OCI-LY7 (cell line): ENCODE measurements around the gene SP5. TPM values are rescaled to one million over a fixed set of nuclear protein-coding genes. Genes with fewer than 3 reads are reported as not detected.
"Not testable (repeated sequence)": the region's sequence is repeated elsewhere in the genome, so short reads cannot be mapped to it uniquely, and the experiment has no call there.

Experiments used
- BruUV-seq: library from RNA; stranded (reverse); fragments of 400-500 nt; replicated peaks from 2 replicates; lab custom pipeline; 2021; lab: Mats Ljungman, UMichigan
- CTCF ChIA-PET: fragments of 300-600 bp; sonication (Branson Sonifier 250); formaldehyde crosslinking; loops from one replicate; lab custom pipeline; 2022; ENCODE audit warnings: antibody characterized with exemption; ENCODE audit not compliant: unreplicated experiment; lab: Charles Lee
- POLR2A ChIA-PET: fragments of 300-600 bp; sonication (Branson Sonifier 250); formaldehyde crosslinking; loops from one replicate; lab custom pipeline; 2022; ENCODE audit warnings: antibody characterized with exemption; lab: Charles Lee
- DNase-seq: peaks from one replicate; pipeline ENCODE4 v3.0.0-alpha.2; 2015; ENCODE audit warnings: low spot score
- H2AFZ ChIP-seq: fragments of 200-600 bp; sonication (generic), shearing (Covaris generic); 2 replicates; pipeline ENCODE4 v1.6.1; 2014; ENCODE audit warnings: mild to moderate bottlenecking, antibody characterized with exemption, low read length, moderate library complexity
- H3K27ac ChIP-seq: fragments of 200-600 bp; sonication (generic); 2 replicates; pipeline ENCODE4 v1.5.1; 2014; ENCODE audit warnings: mixed run types, low read depth, mild to moderate bottlenecking, moderate library complexity, low read length, inconsistent platforms; ENCODE audit not compliant: poor library complexity, severe bottlenecking
- H3K36me3 ChIP-seq: fragments of 200-600 bp; sonication (generic); 2 replicates; pipeline ENCODE4 v1.6.1; 2014; ENCODE audit warnings: mild to moderate bottlenecking, antibody characterized with exemption, low read length, moderate library complexity, mixed read lengths; ENCODE audit not compliant: insufficient read depth
- H3K4me1 ChIP-seq: fragments of 200-600 bp; sonication (generic); 2 replicates; pipeline ENCODE4 v1.5.1; 2014; ENCODE audit warnings: mild to moderate bottlenecking, low read length; ENCODE audit not compliant: insufficient read depth, poor library complexity, severe bottlenecking
- H3K4me2 ChIP-seq: fragments of 200-600 bp; sonication (generic); 2 replicates; pipeline ENCODE4 v1.6.1; 2014; ENCODE audit warnings: mild to moderate bottlenecking, low read length
- H3K4me3 ChIP-seq: fragments of 200-600 bp; sonication (generic); 2 replicates; pipeline ENCODE4 v1.5.1; 2014; ENCODE audit warnings: mild to moderate bottlenecking, low read depth, low read length; ENCODE audit not compliant: poor library complexity, severe bottlenecking
- H3K79me2 ChIP-seq: fragments of 200-600 bp; sonication (generic); 2 replicates; pipeline ENCODE4 v1.6.1; 2016; ENCODE audit warnings: low read depth, mild to moderate bottlenecking, low read length, moderate library complexity, mixed read lengths; ENCODE audit not compliant: insufficient read depth
- H3K9me2 ChIP-seq: fragments of 200-600 bp; sonication (generic); 2 replicates; pipeline ENCODE4 v1.6.1; 2016; ENCODE audit warnings: mild to moderate bottlenecking, low read length, mixed read lengths; ENCODE audit not compliant: insufficient read depth
- H3K9me3 ChIP-seq: fragments of 200-600 bp; sonication (generic); 2 replicates; pipeline ENCODE4 v1.6.1; 2014; ENCODE audit warnings: mild to moderate bottlenecking, mixed run types, low read length, mixed read lengths
- H4K20me1 ChIP-seq: fragments of 200-600 bp; sonication (generic); 2 replicates; pipeline ENCODE4 v1.6.1; 2014; ENCODE audit warnings: mild to moderate bottlenecking, antibody characterized with exemption, low read length, moderate library complexity, mixed read lengths; ENCODE audit not compliant: insufficient read depth
- EZH2phosphoT487 ChIP-seq: fragments of 200-600 bp; sonication (generic); IDR thresholded peaks from 2 replicates; pipeline ENCODE4 v1.6.1; 2018; ENCODE audit warnings: low read depth, borderline replicate concordance, mild to moderate bottlenecking, mixed run types, antibody characterized with exemption, low read length, moderate library complexity, mixed read lengths
- intact Hi-C: fragments of 100-400 bp; cut with micrococcal nuclease; formaldehyde crosslinking; loops from one replicate; pipeline ENCODE4 v1.10.0; 2022; ENCODE audit not compliant: unreplicated experiment
- total RNA-seq, 2 experiments: library from RNA; depleted of rRNA in 1 of 2; stranded (reverse); fragments of >200 nt in 1 of 2; shearing (Covaris generic) in 1 of 2; gene quantifications; 2 replicates each; pipeline ENCODE4 v1.2.3, GENCODE V29; 2014 to 2022
- TF ChIP-seq, protein P1 (sequence below): fragments of 200-600 bp; sonication (generic); conservative IDR thresholded peaks from 2 replicates; pipeline ENCODE4 v1.5.1; 2014; ENCODE audit warnings: mild to moderate bottlenecking, antibody characterized with exemption, low read length, moderate library complexity, mixed read lengths

The SP5 gene
- total RNA-seq, 2 experiments from 2014 or later = not detected

- no TSS peak for BruUV-seq
- intact Hi-C loops = no loop called here
- Histone ChIP-seq H2AFZ (no peak overlapping the region), H3K36me3 (no peaks in the 10 kb centered on the region), H3K4me3 (no peak overlapping the region), H4K20me1 (no peaks in the 10 kb centered on the region), H3K79me2 (no peaks in the 10 kb centered on the region), H3K4me1 (no peaks in the 10 kb centered on the region), H3K9me3 (no peaks in the 10 kb centered on the region), H3K9me2 (no peaks in the 10 kb centered on the region), H3K4me2 (no peak overlapping the region), H3K27ac (no peak overlapping the region)
- ChIA-PET POLR2A (interaction anchor here (0.9 kb wide), 1 partner anchor 9 kb away, joined by 4 read pairs; no protein-coding TSS in a partner anchor), CTCF (no interaction called here)
- TF ChIP-seq, protein P1, sequence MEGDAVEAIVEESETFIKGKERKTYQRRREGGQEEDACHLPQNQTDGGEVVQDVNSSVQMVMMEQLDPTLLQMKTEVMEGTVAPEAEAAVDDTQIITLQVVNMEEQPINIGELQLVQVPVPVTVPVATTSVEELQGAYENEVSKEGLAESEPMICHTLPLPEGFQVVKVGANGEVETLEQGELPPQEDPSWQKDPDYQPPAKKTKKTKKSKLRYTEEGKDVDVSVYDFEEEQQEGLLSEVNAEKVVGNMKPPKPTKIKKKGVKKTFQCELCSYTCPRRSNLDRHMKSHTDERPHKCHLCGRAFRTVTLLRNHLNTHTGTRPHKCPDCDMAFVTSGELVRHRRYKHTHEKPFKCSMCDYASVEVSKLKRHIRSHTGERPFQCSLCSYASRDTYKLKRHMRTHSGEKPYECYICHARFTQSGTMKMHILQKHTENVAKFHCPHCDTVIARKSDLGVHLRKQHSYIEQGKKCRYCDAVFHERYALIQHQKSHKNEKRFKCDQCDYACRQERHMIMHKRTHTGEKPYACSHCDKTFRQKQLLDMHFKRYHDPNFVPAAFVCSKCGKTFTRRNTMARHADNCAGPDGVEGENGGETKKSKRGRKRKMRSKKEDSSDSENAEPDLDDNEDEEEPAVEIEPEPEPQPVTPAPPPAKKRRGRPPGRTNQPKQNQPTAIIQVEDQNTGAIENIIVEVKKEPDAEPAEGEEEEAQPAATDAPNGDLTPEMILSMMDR = no peak
- no peak for TF ChIP-seq EZH2phosphoT487
- no peak for DNase-seq
These were observed 29.3 kb downstream of the SP5 start for GRCh38 chr2:170744248-170745002.

- ChIA-PET CTCF (no interaction called here), POLR2A (no interaction called here)
- no TSS peak for BruUV-seq
- Histone ChIP-seq H3K4me2 (no peak overlapping the region), H3K36me3 (no peaks in the 10 kb centered on the region), H3K9me3 (no peaks in the 10 kb centered on the region), H2AFZ (no peak overlapping the region), H3K9me2 (no peaks in the 10 kb centered on the region), H3K79me2 (no peaks in the 10 kb centered on the region), H4K20me1 (no peaks in the 10 kb centered on the region), H3K27ac (no peak overlapping the region), H3K4me1 (no peaks in the 10 kb centered on the region), H3K4me3 (no peak overlapping the region)
- DNase-seq = no peak
- intact Hi-C loops = no loop called here
- TF ChIP-seq, protein P1 = no peak
- TF ChIP-seq EZH2phosphoT487 = no peak
These were observed 30.2 kb downstream of the SP5 start for GRCh38 chr2:170745305-170745704.

DNA sequence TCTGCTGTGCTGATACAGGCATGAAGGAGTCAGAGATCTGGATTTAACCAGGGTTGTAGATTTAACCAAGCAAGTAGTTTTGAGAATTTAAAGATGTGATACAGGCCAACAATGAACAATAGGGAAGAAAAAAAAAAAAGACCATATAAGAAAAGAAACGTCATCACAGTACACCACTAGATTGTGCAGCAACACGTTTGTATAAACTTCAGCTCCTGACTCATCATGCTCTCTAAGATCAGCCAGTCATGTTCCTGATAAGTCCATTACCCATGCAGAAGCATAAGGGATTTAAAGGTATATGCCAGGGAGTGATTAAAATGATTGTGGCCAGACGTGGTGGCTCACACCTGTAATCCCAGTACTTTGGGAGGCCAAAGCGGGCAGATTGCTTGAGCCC is 32.8 kb downstream of the SP5 start:
- TF ChIP-seq, protein P1 = no peak
- TF ChIP-seq EZH2phosphoT487 = no peak
- Histone ChIP-seq H3K9me2 (no peaks in the 10 kb centered on the region), H3K27ac (no peak overlapping the region), H3K4me2 (no peak overlapping the region), H3K9me3 (no peaks in the 10 kb centered on the region), H2AFZ (no peak overlapping the region), H3K79me2 (no peaks in the 10 kb centered on the region), H3K36me3 (no peaks in the 10 kb centered on the region), H3K4me1 (no peaks in the 10 kb centered on the region), H3K4me3 (no peak overlapping the region), H4K20me1 (no peaks in the 10 kb centered on the region)
- CTCF ChIA-PET = no interaction called here
- no peak for DNase-seq
- intact Hi-C loops = no loop called here
- POLR2A ChIA-PET = no interaction called here
- BruUV-seq = no TSS peak

GRCh38 chr2:170751555-170751954 is 36.4 kb downstream of the SP5 start:
- POLR2A ChIA-PET, H3K79me2 ChIP-seq, H3K4me2 ChIP-seq, H3K4me3 ChIP-seq, H3K27ac ChIP-seq, intact Hi-C loops, H3K9me3 ChIP-seq, DNase-seq, CTCF ChIA-PET, H2AFZ ChIP-seq, H4K20me1 ChIP-seq, H3K4me1 ChIP-seq, H3K36me3 ChIP-seq, BruUV-seq, H3K9me2 ChIP-seq: not testable (repeated sequence)
